Measurements from ENCODE around the gene KCTD5.
"Not testable (repeated sequence)": the region's sequence is repeated elsewhere in the genome, so short reads cannot be mapped to it uniquely, and the experiment has no call there.

Gene KCTD5

GRCh38 chr16:2710711-2711231 lies 28.4 kb downstream of the KCTD5 start:
- no peak for DNase-seq

GRCh38 chr16:2711370-2712062 lies 29.2 kb downstream of the KCTD5 start:
- no peak for DNase-seq

- DNase-seq = no peak
These were observed 29.7 kb downstream of the KCTD5 start for GRCh38 chr16:2712063-2712441.

- DNase-seq = no peak
These were observed 30.2 kb downstream of the KCTD5 start for GRCh38 chr16:2712546-2712945.

- DNase-seq = no peak
These were observed 31.2 kb downstream of the KCTD5 start for GRCh38 chr16:2713523-2713922.

GRCh38 chr16:2713985-2714774 lies 31.9 kb downstream of the KCTD5 start:
- DNase-seq = peak in 1 of 2 experiments; percentile 33

GRCh38 chr16:2715064-2715463 lies 32.7 kb downstream of the KCTD5 start:
- no peak for DNase-seq

- DNase-seq = no peak
These were observed 33.2 kb downstream of the KCTD5 start for GRCh38 chr16:2715519-2715918.

- DNase-seq = no peak
These were observed 33.9 kb downstream of the KCTD5 start for GRCh38 chr16:2715966-2716885.

GRCh38 chr16:2716948-2717347 lies 34.6 kb downstream of the KCTD5 start:
- no peak for DNase-seq

GRCh38 chr16:2717383-2718263 lies 35.3 kb downstream of the KCTD5 start:
- DNase-seq = no peak

GRCh38 chr16:2719328-2720063 lies 37.2 kb downstream of the KCTD5 start:
- DNase-seq = no peak

GRCh38 chr16:2720064-2720457 lies 37.7 kb downstream of the KCTD5 start, which contains the start of gene PRSS27:
PRSS27 (minus strand) TSS chr16:2720224; CDS start chr16:2720160, 64 bp downstream.
- no peak for DNase-seq

GRCh38 chr16:2720719-2721633 lies 38.7 kb downstream of the KCTD5 start:
- DNase-seq = peak; percentile 66 to 87

- not testable (repeated sequence) for DNase-seq
These were observed 39.4 kb downstream of the KCTD5 start for GRCh38 chr16:2721634-2722173.

- DNase-seq = no peak
These were observed 41.9 kb downstream of the KCTD5 start for GRCh38 chr16:2724088-2724676.

- DNase-seq = no peak
These were observed 42.6 kb downstream of the KCTD5 start for GRCh38 chr16:2724816-2725348.

GRCh38 chr16:2726923-2727322 lies 44.6 kb downstream of the KCTD5 start:
- no peak for DNase-seq

GRCh38 chr16:2728034-2728433 lies 45.7 kb downstream of the KCTD5 start:
- no peak for DNase-seq
